ENCODE data around the gene SDK2.

The SDK2 gene

DNA sequence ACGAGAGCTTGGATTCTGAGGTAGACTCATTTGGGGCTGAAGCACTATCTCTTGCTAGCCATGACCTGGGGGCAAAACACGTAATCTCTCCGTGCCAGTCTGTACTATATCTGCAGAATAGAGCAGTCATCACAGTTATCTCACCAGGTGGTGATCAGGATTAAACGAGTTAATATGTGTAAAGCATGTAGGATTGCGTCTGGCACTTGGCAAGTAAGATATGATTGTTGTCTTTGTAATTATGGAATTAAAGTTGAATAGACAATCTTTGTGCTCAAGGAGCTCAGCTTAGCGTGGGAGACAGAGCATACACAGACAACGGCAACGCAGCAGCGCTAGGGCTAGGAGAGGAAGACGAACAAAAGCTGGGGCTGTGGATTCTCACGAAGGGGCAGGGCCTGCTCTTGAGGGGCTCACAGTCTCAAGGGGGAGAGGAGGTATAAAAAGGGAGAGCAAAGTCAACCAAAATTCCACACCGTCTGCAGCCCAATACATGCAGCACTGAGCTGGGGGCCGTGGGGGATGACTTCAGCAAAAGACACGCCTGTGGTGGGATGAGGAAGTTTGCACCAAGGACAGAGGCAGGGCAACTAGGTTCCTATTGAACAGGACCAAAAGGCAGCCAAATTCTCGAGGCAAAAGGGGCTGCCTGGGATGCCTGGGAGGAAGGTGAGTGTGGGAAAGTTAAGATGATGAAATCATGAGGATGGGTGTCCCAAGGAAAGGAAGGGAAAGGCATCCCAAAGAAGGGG is 68.6 kb downstream of the SDK2 start (continued):
- TF ChIP-seq ZNF621 (tag by site-specific recombination; IDR thresholded peaks at IDR 0.05), result no peak
- TF ChIP-seq BCL11A (tag by site-specific recombination; IDR thresholded peaks at IDR 0.05; ENCODE audit: low read depth), result peak; percentile 68
- peak; percentile 92 for TF ChIP-seq INSM2 (tag by site-specific recombination; IDR thresholded peaks at IDR 0.05)
- no peak for TF ChIP-seq AEBP2 (tag by site-specific recombination; IDR thresholded peaks at IDR 0.05; ENCODE audit: borderline replicate concordance)
- peak; percentile 91 for TF ChIP-seq ZNF629 (tag by site-specific recombination; IDR thresholded peaks at IDR 0.05)
- peak; percentile 80 for TF ChIP-seq ZIC2 (tag by site-specific recombination; IDR thresholded peaks at IDR 0.05)
- no peak for TF ChIP-seq ZNF174 (tag by site-specific recombination; IDR thresholded peaks at IDR 0.05)
- no peak for TF ChIP-seq ZNF830 (tag by site-specific recombination; IDR thresholded peaks at IDR 0.05; ENCODE audit: low read depth)
- TF ChIP-seq, protein P1, sequence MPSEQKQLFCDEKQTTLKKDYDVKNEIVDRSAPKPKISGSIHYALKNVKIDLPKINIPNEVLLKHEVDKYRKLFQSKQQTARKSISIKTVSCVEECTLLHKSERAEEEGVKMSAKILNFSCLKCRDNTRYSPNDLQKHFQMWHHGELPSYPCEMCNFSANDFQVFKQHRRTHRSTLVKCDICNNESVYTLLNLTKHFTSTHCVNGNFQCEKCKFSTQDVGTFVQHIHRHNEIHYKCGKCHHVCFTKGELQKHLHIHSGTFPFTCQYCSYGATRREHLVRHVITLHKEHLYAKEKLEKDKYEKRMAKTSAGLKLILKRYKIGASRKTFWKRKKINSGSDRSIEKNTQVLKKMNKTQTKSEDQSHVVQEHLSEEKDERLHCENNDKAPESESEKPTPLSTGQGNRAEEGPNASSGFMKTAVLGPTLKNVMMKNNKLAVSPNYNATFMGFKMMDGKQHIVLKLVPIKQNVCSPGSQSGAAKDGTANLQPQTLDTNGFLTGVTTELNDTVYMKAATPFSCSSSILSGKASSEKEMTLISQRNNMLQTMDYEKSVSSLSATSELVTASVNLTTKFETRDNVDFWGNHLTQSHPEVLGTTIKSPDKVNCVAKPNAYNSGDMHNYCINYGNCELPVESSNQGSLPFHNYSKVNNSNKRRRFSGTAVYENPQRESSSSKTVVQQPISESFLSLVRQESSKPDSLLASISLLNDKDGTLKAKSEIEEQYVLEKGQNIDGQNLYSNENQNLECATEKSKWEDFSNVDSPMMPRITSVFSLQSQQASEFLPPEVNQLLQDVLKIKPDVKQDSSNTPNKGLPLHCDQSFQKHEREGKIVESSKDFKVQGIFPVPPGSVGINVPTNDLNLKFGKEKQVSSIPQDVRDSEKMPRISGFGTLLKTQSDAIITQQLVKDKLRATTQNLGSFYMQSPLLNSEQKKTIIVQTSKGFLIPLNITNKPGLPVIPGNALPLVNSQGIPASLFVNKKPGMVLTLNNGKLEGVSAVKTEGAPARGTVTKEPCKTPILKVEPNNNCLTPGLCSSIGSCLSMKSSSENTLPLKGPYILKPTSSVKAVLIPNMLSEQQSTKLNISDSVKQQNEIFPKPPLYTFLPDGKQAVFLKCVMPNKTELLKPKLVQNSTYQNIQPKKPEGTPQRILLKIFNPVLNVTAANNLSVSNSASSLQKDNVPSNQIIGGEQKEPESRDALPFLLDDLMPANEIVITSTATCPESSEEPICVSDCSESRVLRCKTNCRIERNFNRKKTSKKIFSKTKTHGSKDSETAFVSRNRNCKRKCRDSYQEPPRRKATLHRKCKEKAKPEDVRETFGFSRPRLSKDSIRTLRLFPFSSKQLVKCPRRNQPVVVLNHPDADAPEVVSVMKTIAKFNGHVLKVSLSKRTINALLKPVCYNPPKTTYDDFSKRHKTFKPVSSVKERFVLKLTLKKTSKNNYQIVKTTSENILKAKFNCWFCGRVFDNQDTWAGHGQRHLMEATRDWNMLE (tag by site-specific recombination; conservative IDR thresholded peaks at IDR 0.05; ENCODE audit: low read depth), result peak; percentile 58
- TF ChIP-seq ZSCAN23 (tag by site-specific recombination; IDR thresholded peaks at IDR 0.05), result 0 out of 2 replicates have a peak, but pooled peaks have one; percentile 57
- TF ChIP-seq ZNF239 (tag by site-specific recombination; IDR thresholded peaks at IDR 0.05), result no peak
- no peak for TF ChIP-seq ZNF664 (tag by site-specific recombination; IDR thresholded peaks at IDR 0.05)
- peak; percentile 50; the same call in 1 of the 2 replicates for TF ChIP-seq ZNF2 (tag by site-specific recombination; IDR thresholded peaks at IDR 0.05)
- peak; percentile 84; the same call in 1 of the 2 replicates for TF ChIP-seq TCF7L2 (IDR thresholded peaks at IDR 0.05; ENCODE audit: borderline replicate concordance, low read depth, low read length)
- no peak for TF ChIP-seq ZNF274 (IDR thresholded peaks at IDR 0.05; ENCODE audit: low read length)
- TF ChIP-seq ZNF274 (tag by site-specific recombination; IDR thresholded peaks at IDR 0.05; ENCODE audit: borderline replicate concordance), result no peak
- TF ChIP-seq ZBTB1 (tag by site-specific recombination; IDR thresholded peaks at IDR 0.05), result 0 out of 2 replicates have a peak, but pooled peaks have one; percentile 34
- TF ChIP-seq, protein P2, sequence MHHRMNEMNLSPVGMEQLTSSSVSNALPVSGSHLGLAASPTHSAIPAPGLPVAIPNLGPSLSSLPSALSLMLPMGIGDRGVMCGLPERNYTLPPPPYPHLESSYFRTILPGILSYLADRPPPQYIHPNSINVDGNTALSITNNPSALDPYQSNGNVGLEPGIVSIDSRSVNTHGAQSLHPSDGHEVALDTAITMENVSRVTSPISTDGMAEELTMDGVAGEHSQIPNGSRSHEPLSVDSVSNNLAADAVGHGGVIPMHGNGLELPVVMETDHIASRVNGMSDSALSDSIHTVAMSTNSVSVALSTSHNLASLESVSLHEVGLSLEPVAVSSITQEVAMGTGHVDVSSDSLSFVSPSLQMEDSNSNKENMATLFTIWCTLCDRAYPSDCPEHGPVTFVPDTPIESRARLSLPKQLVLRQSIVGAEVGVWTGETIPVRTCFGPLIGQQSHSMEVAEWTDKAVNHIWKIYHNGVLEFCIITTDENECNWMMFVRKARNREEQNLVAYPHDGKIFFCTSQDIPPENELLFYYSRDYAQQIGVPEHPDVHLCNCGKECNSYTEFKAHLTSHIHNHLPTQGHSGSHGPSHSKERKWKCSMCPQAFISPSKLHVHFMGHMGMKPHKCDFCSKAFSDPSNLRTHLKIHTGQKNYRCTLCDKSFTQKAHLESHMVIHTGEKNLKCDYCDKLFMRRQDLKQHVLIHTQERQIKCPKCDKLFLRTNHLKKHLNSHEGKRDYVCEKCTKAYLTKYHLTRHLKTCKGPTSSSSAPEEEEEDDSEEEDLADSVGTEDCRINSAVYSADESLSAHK (tag by site-specific recombination; IDR thresholded peaks at IDR 0.05), result peak; percentile 47; the same call in 1 of the 2 replicates
- TF ChIP-seq, protein P3, sequence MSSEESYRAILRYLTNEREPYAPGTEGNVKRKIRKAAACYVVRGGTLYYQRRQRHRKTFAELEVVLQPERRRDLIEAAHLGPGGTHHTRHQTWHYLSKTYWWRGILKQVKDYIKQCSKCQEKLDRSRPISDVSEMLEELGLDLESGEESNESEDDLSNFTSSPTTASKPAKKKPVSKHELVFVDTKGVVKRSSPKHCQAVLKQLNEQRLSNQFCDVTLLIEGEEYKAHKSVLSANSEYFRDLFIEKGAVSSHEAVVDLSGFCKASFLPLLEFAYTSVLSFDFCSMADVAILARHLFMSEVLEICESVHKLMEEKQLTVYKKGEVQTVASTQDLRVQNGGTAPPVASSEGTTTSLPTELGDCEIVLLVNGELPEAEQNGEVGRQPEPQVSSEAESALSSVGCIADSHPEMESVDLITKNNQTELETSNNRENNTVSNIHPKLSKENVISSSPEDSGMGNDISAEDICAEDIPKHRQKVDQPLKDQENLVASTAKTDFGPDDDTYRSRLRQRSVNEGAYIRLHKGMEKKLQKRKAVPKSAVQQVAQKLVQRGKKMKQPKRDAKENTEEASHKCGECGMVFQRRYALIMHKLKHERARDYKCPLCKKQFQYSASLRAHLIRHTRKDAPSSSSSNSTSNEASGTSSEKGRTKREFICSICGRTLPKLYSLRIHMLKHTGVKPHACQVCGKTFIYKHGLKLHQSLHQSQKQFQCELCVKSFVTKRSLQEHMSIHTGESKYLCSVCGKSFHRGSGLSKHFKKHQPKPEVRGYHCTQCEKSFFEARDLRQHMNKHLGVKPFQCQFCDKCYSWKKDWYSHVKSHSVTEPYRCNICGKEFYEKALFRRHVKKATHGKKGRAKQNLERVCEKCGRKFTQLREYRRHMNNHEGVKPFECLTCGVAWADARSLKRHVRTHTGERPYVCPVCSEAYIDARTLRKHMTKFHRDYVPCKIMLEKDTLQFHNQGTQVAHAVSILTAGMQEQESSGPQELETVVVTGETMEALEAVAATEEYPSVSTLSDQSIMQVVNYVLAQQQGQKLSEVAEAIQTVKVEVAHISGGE (tag by site-specific recombination; conservative IDR thresholded peaks at IDR 0.05; ENCODE audit: low read depth), result no peak
- no peak for TF ChIP-seq ZNF169 (tag by site-specific recombination; IDR thresholded peaks at IDR 0.05)
- TF ChIP-seq GLIS2 (tag by site-specific recombination; IDR thresholded peaks at IDR 0.05), result no peak
- TF ChIP-seq ZFP69B (tag by site-specific recombination; IDR thresholded peaks at IDR 0.05), result 0 out of 2 replicates have a peak, but pooled peaks have one; percentile 22
- TF ChIP-seq ZEB2 (tag by site-specific recombination; IDR thresholded peaks at IDR 0.05), result peak; percentile 64
- peak; percentile 85 for TF ChIP-seq OSR2 (tag by site-specific recombination; IDR thresholded peaks at IDR 0.05)
